H9 (cell line): ENCODE measurements around the gene RXRB. TPM values are rescaled to one million over a fixed set of nuclear protein-coding genes. Genes with fewer than 3 reads are reported as not detected.

ENCODE experiments used
- DNase-seq: peaks from one replicate; pipeline ENCODE4 v3.0.0-alpha.2; 2017
- H2AFZ ChIP-seq: one replicate; pipeline ENCODE4 v1.6.1; 2013; ENCODE audit warnings: mild to moderate bottlenecking, low read length, control low read depth, moderate library complexity
- H2AK5ac ChIP-seq: 2 replicates; pipeline ENCODE4 v1.6.1; 2013; ENCODE audit warnings: low read length, control low read depth, mixed read lengths; ENCODE audit not compliant: insufficient read length
- H2BK120ac ChIP-seq: one replicate; pipeline ENCODE4 v1.6.1; 2013; ENCODE audit warnings: low read depth, mild to moderate bottlenecking, low read length, control low read depth, inconsistent platforms; ENCODE audit not compliant: poor library complexity, severe bottlenecking
- H2BK12ac ChIP-seq: 2 replicates; pipeline ENCODE4 v1.6.1; 2013; ENCODE audit warnings: low read length, control low read depth, mixed read lengths, low read depth; ENCODE audit not compliant: insufficient read length
- H2BK15ac ChIP-seq: 2 replicates; pipeline ENCODE4 v1.6.1; 2013; ENCODE audit warnings: low read depth, low read length, control low read depth
- H2BK20ac ChIP-seq: one replicate; pipeline ENCODE4 v1.6.1; 2013; ENCODE audit warnings: low read depth, mild to moderate bottlenecking, low read length, control low read depth, inconsistent platforms; ENCODE audit not compliant: poor library complexity, severe bottlenecking
- H2BK5ac ChIP-seq: 2 replicates; pipeline ENCODE4 v1.6.1; 2013; ENCODE audit warnings: low read length, control low read depth, mixed read lengths; ENCODE audit not compliant: insufficient read length
- H3K14ac ChIP-seq: 2 replicates; pipeline ENCODE4 v1.6.1; 2013; ENCODE audit warnings: low read length, control low read depth; ENCODE audit not compliant: insufficient read depth
- H3K18ac ChIP-seq: 2 replicates; pipeline ENCODE4 v1.6.1; 2013; ENCODE audit warnings: low read depth, mild to moderate bottlenecking, mixed read lengths, low read length, control low read depth; ENCODE audit not compliant: insufficient read length
- H3K23ac ChIP-seq: 2 replicates; pipeline ENCODE4 v1.6.1; 2013; ENCODE audit warnings: low read length, control low read depth, mixed read lengths, low read depth; ENCODE audit not compliant: insufficient read length
- H3K23me2 ChIP-seq: 2 replicates; pipeline ENCODE4 v1.6.1; 2013; ENCODE audit warnings: low read depth, mild to moderate bottlenecking, mixed read lengths, low read length, control low read depth; ENCODE audit not compliant: insufficient read length, poor library complexity, severe bottlenecking
- H3K27ac ChIP-seq: 2 replicates; pipeline ENCODE4 v1.5.1; 2013; ENCODE audit warnings: low read length, control low read depth, mixed read lengths, low read depth; ENCODE audit not compliant: insufficient read length
- H3K27me3 ChIP-seq: 2 replicates; pipeline ENCODE4 v1.6.1; 2013; ENCODE audit warnings: low read length, control low read depth, inconsistent platforms; ENCODE audit not compliant: insufficient read depth
- H3K4ac ChIP-seq: 2 replicates; pipeline ENCODE4 v1.6.1; 2013; ENCODE audit warnings: low read depth, mild to moderate bottlenecking, control low read depth, inconsistent platforms, low read length, moderate library complexity
- H3K4me1 ChIP-seq: 2 replicates; pipeline ENCODE4 v1.6.1; 2013; ENCODE audit warnings: low read length, control low read depth, inconsistent platforms; ENCODE audit not compliant: insufficient read depth
- H3K4me2 ChIP-seq: 2 replicates; pipeline ENCODE4 v1.6.1; 2013; ENCODE audit warnings: low read length, control low read depth, mixed read lengths; ENCODE audit not compliant: insufficient read length, insufficient read depth
- H3K56ac ChIP-seq: 2 replicates; pipeline ENCODE4 v1.6.1; 2013; ENCODE audit warnings: low read depth, mild to moderate bottlenecking, mixed read lengths, low read length, control low read depth; ENCODE audit not compliant: insufficient read length
- H3K79me1 ChIP-seq: 2 replicates; pipeline ENCODE4 v1.6.1; 2013; ENCODE audit warnings: low read depth, mild to moderate bottlenecking, moderate library complexity, low read length, control low read depth, inconsistent platforms; ENCODE audit not compliant: insufficient read depth, poor library complexity, severe bottlenecking
- H3K79me2 ChIP-seq: 2 replicates; pipeline ENCODE4 v1.6.1; 2013; ENCODE audit warnings: low read length, control low read depth, inconsistent platforms; ENCODE audit not compliant: insufficient read depth
- H3K9ac ChIP-seq: 2 replicates; pipeline ENCODE4 v1.6.1; 2013; ENCODE audit warnings: low read length, control low read depth, mixed read lengths; ENCODE audit not compliant: insufficient read length; ENCODE audit errors: extremely low read depth
- H3K9me3 ChIP-seq: one replicate; pipeline ENCODE4 v1.6.1; 2013; ENCODE audit warnings: low read depth, low read length, inconsistent platforms; ENCODE audit not compliant: control insufficient read depth
- H3T11ph ChIP-seq: one replicate; pipeline ENCODE4 v1.6.1; 2013; ENCODE audit warnings: mild to moderate bottlenecking, low read length, control low read depth, inconsistent platforms
- H4K20me1 ChIP-seq: one replicate; pipeline ENCODE4 v1.6.1; 2013; ENCODE audit not compliant: control insufficient read depth, insufficient read length, insufficient read depth
- H4K5ac ChIP-seq: 2 replicates; pipeline ENCODE4 v1.6.1; 2013; ENCODE audit warnings: low read depth, mild to moderate bottlenecking, mixed read lengths, low read length, control low read depth; ENCODE audit not compliant: insufficient read length
- H4K8ac ChIP-seq: replicated peaks from 2 replicates; pipeline ENCODE4 v1.6.1; 2013; ENCODE audit warnings: low read length, control low read depth, mixed read lengths, low read depth; ENCODE audit not compliant: insufficient read length
- H4K91ac ChIP-seq: 2 replicates; pipeline ENCODE4 v1.6.1; 2013; ENCODE audit warnings: low read depth, mild to moderate bottlenecking, moderate library complexity, mixed read lengths, low read length, control low read depth; ENCODE audit not compliant: insufficient read length
- H3K27ac Mint-ChIP-seq, 3 experiments: 2 replicates in 2 of 3; 3 replicates in 1 of 3; pipeline ENCODE4 v1.8.0; 2020 to 2021; ENCODE audit warnings: mixed read lengths in 3 of 3, mild to moderate bottlenecking in 1 of 3, moderate library complexity in 1 of 3
- H3K27me3 Mint-ChIP-seq: 2 replicates; pipeline ENCODE4 v1.8.0; 2021; ENCODE audit warnings: low read depth, mild to moderate bottlenecking, moderate library complexity, mixed read lengths
- H3K36me3 Mint-ChIP-seq, 3 experiments: 2 replicates in 2 of 3; 3 replicates in 1 of 3; pipeline ENCODE4 v1.8.0; 2020 to 2021; ENCODE audit warnings: low read depth in 3 of 3, mixed read lengths in 3 of 3; ENCODE audit not compliant: insufficient read depth in 1 of 3
- H3K4me1 Mint-ChIP-seq, 2 experiments: 2 replicates each; pipeline ENCODE4 v1.8.0; 2020; ENCODE audit warnings: mixed read lengths in 2 of 2
- H3K4me3 Mint-ChIP-seq, 2 experiments: 2 replicates in 1 of 2; 3 replicates in 1 of 2; pipeline ENCODE4 v1.8.0; 2020 to 2021; ENCODE audit warnings: mild to moderate bottlenecking in 2 of 2, mixed read lengths in 2 of 2, moderate library complexity in 1 of 2
- H3K9me3 Mint-ChIP-seq, 2 experiments: 2 replicates in 1 of 2; 3 replicates in 1 of 2; pipeline ENCODE4 v1.8.0; 2020; ENCODE audit warnings: mild to moderate bottlenecking in 2 of 2, mixed read lengths in 2 of 2, moderate library complexity in 1 of 2
- WGBS: extraction: QIAGEN DNeasy Blood & Tissue Kit; methylation state at CpG from one replicate; pipeline ENCODE4 v1.1.7; 2013; ENCODE audit warnings: missing lambda C conversion rate, low lambda C conversion rate, mixed read lengths; ENCODE audit not compliant: insufficient read length; ENCODE audit errors: extremely low coverage; 5-methylcytosine and 5-hydroxymethylcytosine counted together
- total RNA-seq: library from RNA; stranded (reverse); gene quantifications from 2 replicates; pipeline ENCODE4 v1.2.1, GENCODE V29; 2021
- TF ChIP-seq, protein P1 (sequence below): fragments of 200-600 bp; sonication (generic); conservative IDR thresholded peaks from 3 replicates; pipeline ENCODE4 v1.8.0; 2021; ENCODE audit warnings: antibody characterized with exemption, mild to moderate bottlenecking

The RXRB gene
- total RNA-seq, 1 experiment from 2014 or later, result 14.8 TPM

DNA sequence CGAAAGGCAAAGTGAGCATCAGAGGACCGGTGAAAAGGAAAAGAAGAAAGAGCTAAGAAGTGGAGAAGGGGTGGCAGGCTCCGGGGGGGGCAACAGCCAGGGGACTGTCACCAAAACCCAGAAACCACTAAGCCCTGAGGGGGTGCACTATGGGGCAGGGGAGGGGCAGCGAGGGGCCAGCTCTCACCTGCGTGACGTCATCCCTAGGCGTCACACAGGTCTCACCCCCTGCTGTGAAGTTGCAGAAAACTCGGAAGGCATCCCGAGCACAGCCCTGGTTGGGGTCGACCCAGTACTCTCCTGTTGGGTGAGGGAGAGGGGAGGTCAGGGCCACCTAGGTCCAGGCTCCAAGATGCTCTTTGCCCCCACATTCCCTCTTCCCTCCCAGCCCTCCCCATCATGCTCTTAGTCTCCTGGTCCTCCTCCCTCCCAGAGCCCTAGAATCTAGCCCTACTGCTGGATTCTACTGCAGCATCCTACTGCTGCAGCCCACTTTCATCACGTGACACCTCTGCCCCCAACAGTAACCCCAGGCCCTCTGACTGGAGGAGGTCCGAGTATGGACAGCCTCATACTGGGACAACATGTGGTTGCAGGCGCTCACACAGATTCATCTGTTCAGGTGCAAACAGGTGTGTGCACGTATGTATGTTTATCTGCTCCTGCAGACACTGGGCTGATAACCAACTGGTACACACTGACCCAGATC, 35.6 kb downstream of the RXRB start:
- Histone ChIP-seq H4K5ac (no peak overlapping the region), H3K4me1 (no peaks in the 10 kb centered on the region; the same call in 1 of the 2 replicates), H3K27ac (no peak overlapping the region), H3K23me2 (peaks cover 5% of the 10 kb centered on the region), H3T11ph (no peak overlapping the region), H3K23ac (no peak overlapping the region), H2AFZ (no peak overlapping the region), H3K18ac (no peak overlapping the region), H4K20me1 (peaks cover 3% of the 10 kb centered on the region), H2AK5ac (no peak overlapping the region), H4K8ac (no peak overlapping the region), H3K9me3 (no peaks in the 10 kb centered on the region), H3K79me2 (no peaks in the 10 kb centered on the region), H3K14ac (no peak overlapping the region), H3K27me3 (peaks cover 2% of the 10 kb centered on the region; the same call in 1 of the 2 replicates), H2BK20ac (no peak overlapping the region), H3K9ac (no peak overlapping the region), H3K79me1 (no peaks in the 10 kb centered on the region), H4K91ac (no peak overlapping the region), H2BK5ac (no peak overlapping the region), H2BK120ac (no peak overlapping the region), H3K4me2 (no peak overlapping the region), H2BK12ac (no peak overlapping the region), H3K4ac (no peak overlapping the region), H2BK15ac (no peak overlapping the region), H3K56ac (no peak overlapping the region)
- no CpG with 5 or more reads among the region's 14 CpGs for WGBS
- peaks cover 23 to 30% of the 10 kb centered on the region in 2 experiments for H3K4me1 Mint-ChIP-seq
- H3K27me3 Mint-ChIP-seq, result peaks cover 37% of the 10 kb centered on the region
- H3K4me3 Mint-ChIP-seq, result no peak overlapping the region
- DNase-seq, result no peak
- H3K9me3 Mint-ChIP-seq, result no peaks in the 10 kb centered on the region
- H3K36me3 Mint-ChIP-seq, result no peaks in the 10 kb centered on the region
- H3K27ac Mint-ChIP-seq, result peak overlapping the region in 1 of 3 experiments; percentile 64; a peak in 1 of 7 replicates
- TF ChIP-seq, protein P1, sequence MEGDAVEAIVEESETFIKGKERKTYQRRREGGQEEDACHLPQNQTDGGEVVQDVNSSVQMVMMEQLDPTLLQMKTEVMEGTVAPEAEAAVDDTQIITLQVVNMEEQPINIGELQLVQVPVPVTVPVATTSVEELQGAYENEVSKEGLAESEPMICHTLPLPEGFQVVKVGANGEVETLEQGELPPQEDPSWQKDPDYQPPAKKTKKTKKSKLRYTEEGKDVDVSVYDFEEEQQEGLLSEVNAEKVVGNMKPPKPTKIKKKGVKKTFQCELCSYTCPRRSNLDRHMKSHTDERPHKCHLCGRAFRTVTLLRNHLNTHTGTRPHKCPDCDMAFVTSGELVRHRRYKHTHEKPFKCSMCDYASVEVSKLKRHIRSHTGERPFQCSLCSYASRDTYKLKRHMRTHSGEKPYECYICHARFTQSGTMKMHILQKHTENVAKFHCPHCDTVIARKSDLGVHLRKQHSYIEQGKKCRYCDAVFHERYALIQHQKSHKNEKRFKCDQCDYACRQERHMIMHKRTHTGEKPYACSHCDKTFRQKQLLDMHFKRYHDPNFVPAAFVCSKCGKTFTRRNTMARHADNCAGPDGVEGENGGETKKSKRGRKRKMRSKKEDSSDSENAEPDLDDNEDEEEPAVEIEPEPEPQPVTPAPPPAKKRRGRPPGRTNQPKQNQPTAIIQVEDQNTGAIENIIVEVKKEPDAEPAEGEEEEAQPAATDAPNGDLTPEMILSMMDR, result no peak
